Measurements from ENCODE around the gene NKX6-1.

NKX6-1 gene

GRCh38 chr4:84472154-84472553 lies 26.9 kb downstream of the NKX6-1 start:
- DNase-seq: no peak

GRCh38 chr4:84470204-84470785 lies 28.8 kb downstream of the NKX6-1 start:
- DNase-seq: no peak

GRCh38 chr4:84467601-84468000 lies 31.5 kb downstream of the NKX6-1 start:
- DNase-seq: no peak

- no peak for DNase-seq
These were observed 39.3 kb downstream of the NKX6-1 start for GRCh38 chr4:84459783-84460182.

- no peak for DNase-seq
These were observed 42.9 kb downstream of the NKX6-1 start for GRCh38 chr4:84456157-84456556.

DNA sequence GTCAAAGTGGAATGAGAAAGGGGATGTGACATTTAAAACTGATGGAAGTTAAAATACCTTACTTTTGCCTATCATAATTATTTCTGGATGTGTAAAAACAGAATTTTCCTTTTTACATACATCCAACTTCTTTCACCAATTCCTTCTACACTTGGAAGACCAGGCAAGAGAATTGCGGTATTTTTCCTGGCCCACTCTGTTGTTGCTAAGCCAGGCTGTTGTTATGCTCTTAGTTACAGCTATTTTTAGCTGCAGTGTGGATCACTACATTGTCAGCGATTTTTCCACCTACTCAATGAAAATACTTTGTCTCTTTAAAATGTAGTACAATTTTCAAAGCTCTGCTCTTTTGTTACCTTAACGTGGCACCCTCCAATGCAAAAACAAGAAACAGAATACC lies 43.4 kb downstream of the NKX6-1 start:
- DNase-seq: no peak

DNA sequence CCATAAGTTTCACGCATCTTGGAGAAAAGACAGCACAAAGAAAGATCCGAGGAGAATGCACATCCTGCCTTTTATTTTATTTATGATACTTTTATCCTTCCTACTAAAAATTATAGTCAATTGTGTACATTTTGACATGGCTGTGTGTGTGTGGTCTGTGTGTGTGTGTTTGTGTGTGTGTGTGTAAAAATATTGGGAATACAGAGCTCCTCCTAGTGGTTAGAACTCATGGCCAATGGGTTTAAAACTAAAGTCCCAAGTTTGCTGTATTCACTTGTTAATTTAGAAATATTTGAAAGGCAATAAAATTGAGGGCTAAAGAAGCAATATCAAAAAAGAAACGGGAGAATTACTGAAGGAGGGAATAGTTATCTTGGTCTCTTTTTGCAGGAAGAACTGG lies 47.5 kb downstream of the NKX6-1 start:
- DNase-seq: no peak

DNA sequence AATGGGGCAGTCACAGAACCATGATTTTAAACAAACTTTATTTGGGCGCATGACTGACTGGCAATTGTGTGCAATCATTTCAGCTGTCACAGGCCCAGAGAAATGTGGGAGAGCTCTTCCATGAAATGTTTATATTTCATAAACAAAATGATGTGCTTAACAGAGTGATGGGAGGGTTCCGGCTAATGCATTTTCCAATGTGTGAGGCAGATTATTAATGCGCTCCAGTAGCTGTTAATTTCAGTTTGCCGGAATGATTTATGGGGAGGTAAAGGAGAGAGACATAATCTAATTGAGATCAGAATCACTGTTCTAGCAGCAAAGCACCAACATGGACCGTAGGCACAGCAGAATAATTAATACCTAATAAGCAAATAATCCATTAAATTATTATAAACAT lies 55.6 kb downstream of the NKX6-1 start:
- no peak for DNase-seq

DNA sequence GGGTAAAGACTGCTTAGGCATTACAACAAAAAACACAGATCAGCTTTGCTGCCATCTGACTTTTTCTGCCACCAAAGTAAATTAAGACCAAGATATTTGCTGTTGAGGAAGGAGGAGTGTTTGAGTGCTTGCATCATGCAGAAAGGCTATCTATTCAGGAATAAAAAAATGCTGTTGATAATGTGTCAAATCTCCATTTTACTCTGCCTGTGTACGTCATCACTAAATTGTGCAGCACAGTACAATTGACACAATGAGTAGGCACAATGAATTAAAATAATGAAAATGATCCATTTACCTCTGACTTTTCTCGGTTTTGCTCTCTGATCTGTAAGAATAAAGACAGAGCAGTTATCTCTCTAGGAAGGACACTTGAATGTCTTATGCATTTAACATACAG lies 56.3 kb downstream of the NKX6-1 start:
- no peak for DNase-seq
